ENCODE results near the gene CDS1. TPM values are rescaled to one million over a fixed set of nuclear protein-coding genes. Genes with fewer than 3 reads are reported as not detected.

CDS1 gene
- total RNA-seq, 2 donors from 2014 or later = 0.07 to 0.14 TPM

DNA sequence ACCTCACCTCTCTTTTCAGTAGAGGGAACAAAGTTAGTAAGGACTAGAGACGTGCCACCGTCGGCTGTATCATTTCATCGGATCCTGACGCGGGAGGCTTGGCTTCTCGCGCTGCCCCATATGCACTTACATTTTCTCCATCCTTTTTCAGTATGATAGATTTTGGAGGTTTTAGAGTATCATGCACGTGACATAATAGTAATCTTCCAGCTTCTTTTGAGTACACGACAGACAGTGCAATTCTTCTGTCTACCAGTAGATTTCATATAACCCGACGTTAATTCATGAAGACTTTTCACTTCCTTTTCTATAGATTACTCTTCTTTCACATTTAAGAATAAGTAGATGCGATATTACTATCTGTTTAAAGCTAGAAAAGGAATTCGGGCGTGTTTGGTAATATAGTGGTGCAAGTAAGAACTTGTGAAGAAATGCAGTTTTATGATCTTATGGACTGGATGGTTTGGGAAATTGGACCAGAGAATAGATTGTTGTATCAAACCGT, 1.0 kb downstream of the CDS1 start:
- peak in 1 of 2 donors; percentile 15 for ATAC-seq
- no peak overlapping the region for H3K27ac Mint-ChIP-seq
- DNase-seq (ENCODE audit: low spot score in 2 of 2) = no peak
- H3K9me3 Mint-ChIP-seq = no peaks in the 10 kb centered on the region
- H3K36me3 Mint-ChIP-seq = peaks cover 0 to 18% of the 10 kb centered on the region in 2 donors

DNA sequence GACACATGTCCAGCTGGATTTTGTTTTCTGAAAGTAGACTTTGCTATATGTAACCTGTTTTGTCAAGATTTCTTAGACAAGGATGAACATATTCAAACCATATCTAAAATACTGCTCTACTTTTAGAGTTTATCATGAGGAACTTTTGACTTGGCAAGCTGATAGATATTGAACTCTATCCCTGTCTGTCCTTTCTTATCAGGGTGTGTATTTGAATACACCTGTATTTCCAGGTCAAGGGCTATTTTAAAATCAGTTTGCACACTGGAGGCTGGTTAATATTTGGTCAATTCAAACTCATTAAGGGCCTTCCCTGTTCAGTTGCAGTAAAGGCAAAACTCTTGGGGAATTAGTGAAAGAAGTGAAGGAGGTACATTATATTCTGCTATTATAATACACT, 2.3 kb downstream of the CDS1 start:
- ATAC-seq = no peak
- Mint-ChIP-seq H3K9me3 (no peaks in the 10 kb centered on the region), H3K27ac (no peak overlapping the region), H3K36me3 (peaks cover 0 to 18% of the 10 kb centered on the region in 2 donors)
- no peak for DNase-seq (ENCODE audit: low spot score in 2 of 2)

DNA sequence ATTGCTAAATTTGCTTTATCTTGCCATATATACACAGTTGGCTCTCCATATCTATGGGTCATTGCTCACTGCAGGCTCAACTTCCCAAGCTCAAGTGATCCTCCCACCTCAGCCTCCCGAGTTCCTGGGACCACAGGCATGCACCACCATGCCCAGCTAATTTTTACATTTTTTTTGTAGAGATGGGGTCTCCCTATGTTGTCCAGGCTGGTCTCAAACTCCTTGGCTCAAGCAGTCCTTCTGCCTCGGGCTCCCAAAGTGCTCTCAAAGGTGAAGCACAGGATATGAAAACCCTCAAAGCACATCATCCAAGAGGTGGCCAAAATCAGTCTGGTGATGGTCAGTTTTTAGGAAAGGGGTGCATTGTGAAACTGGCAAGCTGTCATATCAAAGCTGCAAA, 11.8 kb downstream of the CDS1 start:
- Mint-ChIP-seq H3K9me3 (no peaks in the 10 kb centered on the region), H3K36me3 (no peaks in the 10 kb centered on the region), H3K27ac (no peak overlapping the region)
- ATAC-seq = no peak
- DNase-seq (ENCODE audit: low spot score in 2 of 2) = no peak

DNA sequence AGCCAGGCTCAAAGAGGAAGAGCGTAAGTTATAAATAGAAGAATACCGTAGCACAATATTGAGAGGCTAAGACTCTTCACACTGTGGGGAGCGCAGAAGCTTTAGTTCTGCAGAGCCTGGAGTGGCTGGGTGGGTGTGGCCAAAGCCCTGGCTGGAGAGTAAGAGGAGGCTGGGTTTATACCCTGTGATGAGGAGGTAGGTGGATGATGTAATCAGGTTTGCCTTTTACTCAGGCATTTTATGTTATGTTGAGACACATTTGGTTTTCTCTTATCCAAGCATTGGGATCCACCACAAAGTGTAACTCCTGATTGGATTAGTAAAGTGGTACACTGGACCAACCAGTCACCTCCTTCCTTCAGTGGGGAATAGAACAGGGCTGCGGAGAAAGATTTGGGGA, 13.9 kb downstream of the CDS1 start:
- Mint-ChIP-seq H3K36me3 (no peaks in the 10 kb centered on the region), H3K27ac (peak overlapping the region in 1 of 2 donors; percentile 24), H3K9me3 (no peaks in the 10 kb centered on the region)
- DNase-seq (ENCODE audit: low spot score in 2 of 2) (no peak), ATAC-seq (peak in 1 of 2 donors; percentile 76)

DNA sequence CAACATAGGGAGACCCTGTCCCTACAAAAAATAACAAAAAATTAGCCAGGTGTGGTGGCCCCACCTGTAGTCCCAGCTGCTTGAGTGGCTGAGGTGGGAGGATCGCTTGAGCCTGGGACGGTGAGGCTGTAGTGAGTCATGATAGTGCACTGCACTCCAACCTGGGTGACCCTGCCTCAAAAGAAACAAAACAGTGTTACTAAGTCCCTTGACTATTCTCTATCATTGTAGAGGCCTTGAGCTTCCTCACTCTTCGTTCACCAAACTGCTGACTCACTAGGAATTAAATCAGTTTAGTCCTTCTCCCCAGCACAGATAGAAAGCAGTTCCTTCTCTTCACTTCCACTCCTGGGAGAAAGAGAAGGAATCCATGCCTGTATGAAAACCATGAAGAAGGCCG, 14.5 kb downstream of the CDS1 start:
- no peak for ATAC-seq
- Mint-ChIP-seq H3K9me3 (no peaks in the 10 kb centered on the region), H3K36me3 (no peaks in the 10 kb centered on the region), H3K27ac (peak overlapping the region in 1 of 2 donors; percentile 29)
- DNase-seq (ENCODE audit: low spot score in 2 of 2) = no peak

DNA sequence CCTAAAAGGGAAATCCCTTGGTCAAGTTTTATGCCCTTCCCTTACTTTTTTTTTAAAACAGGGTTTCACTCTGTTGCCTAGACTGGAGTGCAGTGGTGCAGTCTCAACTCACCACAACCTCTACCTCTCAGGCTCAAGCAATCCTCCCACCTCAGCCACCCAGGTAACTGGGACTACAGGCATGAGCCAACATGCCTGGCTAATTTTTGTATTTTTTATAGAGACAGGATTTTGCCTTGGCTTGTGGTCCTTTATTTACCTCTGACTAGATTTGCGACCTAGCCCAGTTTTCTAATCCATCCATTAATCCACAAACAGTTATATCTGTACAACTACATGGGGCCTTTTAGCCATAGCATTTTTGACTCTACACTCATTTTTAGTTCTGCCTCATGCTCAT, 23.7 kb downstream of the CDS1 start:
- Mint-ChIP-seq H3K36me3 (no peaks in the 10 kb centered on the region), H3K27ac (no peak overlapping the region), H3K9me3 (no peaks in the 10 kb centered on the region)
- DNase-seq (ENCODE audit: low spot score in 2 of 2) = no peak
- ATAC-seq = no peak

DNA sequence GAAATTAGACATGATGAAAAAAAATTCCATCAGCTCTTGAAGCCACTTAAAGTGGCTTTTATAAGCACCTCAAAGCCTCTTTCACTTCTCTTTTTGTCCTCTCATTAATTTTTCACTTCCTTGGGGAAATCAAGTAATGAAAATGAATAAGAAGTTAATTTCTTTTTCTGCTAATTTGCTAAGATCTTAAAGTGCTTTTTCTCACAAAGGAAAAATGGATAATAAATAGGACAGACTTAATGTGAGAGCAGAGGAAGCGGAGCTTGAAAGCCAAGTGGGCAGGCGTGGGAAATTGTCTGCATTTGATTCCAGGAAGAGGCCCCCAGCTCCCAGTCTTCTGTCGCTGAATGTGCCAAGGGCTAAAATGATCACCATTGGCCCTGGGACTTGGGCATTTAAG, 28.6 kb downstream of the CDS1 start:
- ATAC-seq = no peak
- no peak for DNase-seq (ENCODE audit: low spot score in 2 of 2)
- Mint-ChIP-seq H3K27ac (no peak overlapping the region), H3K9me3 (no peaks in the 10 kb centered on the region), H3K36me3 (no peaks in the 10 kb centered on the region)

DNA sequence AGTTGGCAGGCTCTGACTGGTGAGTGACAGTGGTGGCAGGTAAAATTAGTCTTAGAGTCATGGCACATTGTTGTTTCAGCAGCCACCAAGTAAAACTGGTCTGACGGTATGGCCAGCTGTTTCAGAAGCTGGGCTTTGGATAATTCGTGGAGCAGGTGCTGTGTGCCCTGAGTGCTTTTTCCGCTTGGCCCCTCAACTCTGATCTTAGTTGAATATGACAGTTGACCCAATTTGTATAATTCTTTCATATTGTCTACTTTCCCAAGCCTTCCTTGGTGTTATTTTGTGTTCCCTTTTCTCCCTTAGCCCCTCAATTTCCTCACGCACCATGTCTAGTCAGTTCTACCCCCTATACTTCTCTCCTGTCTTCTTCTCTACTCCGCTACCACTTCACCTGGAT, 32.0 kb downstream of the CDS1 start:
- Mint-ChIP-seq H3K9me3 (no peaks in the 10 kb centered on the region), H3K36me3 (no peaks in the 10 kb centered on the region), H3K27ac (no peak overlapping the region)
- DNase-seq (ENCODE audit: low spot score in 2 of 2) = no peak
- ATAC-seq = no peak

DNA sequence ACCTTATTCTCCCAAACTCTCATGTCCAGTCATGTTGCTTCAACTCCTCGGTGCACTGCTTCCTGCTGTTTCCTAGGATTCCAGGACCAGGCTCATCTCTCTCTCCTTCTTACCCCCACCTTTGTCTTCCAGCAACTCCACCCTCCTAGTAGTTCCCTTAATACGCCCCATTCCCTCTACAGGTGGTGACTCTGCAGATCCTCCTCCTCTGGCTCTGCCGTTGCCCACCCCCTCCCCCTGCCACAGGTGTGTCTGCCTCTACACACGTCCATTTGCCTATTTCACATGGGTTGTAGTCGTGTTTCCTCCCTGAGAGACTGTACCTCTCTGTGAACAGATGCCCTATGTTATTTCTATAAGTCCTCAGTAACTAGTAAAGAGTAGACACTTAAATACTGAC, 32.4 kb downstream of the CDS1 start:
- H3K27ac Mint-ChIP-seq = no peak overlapping the region
- DNase-seq (ENCODE audit: low spot score in 2 of 2) = no peak
- ATAC-seq = no peak
- no peaks in the 10 kb centered on the region for H3K9me3 Mint-ChIP-seq
- no peaks in the 10 kb centered on the region for H3K36me3 Mint-ChIP-seq

DNA sequence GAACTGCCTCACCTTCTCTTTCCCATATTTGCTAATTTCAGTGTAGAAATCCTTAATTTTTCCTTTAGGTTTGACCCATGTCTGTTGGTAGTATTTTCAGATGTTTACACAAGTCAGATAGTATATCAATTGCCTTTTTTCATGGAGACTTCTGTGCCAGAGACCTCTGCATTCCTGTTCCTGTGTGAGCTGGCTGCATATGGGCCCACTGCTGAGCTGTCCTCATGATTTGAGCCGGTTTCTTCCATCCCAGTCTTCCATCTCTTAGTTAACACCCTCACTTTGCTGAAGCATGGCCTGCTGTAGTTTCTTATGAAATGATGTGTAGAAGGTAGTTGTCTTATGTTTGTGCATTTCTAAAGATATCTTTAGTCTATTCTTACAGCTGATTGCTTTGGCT, 40.0 kb downstream of the CDS1 start:
- Mint-ChIP-seq H3K9me3 (no peaks in the 10 kb centered on the region), H3K27ac (no peak overlapping the region), H3K36me3 (no peaks in the 10 kb centered on the region)
- no peak for DNase-seq (ENCODE audit: low spot score in 2 of 2)
- ATAC-seq = no peak

DNA sequence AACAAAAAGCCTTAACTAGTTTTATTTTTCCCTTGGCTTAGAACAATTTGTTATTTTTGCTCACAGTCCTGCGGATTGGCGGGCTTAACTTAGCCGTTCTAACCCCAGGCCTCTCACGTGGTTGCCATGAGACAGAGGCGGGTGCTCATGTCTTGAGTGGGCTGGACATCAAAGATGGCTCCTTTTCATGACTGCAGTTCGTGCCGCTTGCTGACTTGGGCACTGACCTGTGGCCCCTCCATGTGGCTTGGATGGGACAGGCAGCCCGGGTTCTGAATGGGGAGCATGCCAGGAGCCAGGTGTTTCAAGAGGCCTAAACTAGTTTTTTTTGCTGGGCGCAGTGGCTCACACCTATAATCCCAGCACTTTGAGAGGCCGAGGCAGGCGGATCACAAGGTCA, 40.7 kb downstream of the CDS1 start:
- Mint-ChIP-seq H3K27ac (peak overlapping the region in 1 of 2 donors; percentile 29), H3K9me3 (no peaks in the 10 kb centered on the region), H3K36me3 (no peaks in the 10 kb centered on the region)
- no peak for ATAC-seq
- no peak for DNase-seq (ENCODE audit: low spot score in 2 of 2)

DNA sequence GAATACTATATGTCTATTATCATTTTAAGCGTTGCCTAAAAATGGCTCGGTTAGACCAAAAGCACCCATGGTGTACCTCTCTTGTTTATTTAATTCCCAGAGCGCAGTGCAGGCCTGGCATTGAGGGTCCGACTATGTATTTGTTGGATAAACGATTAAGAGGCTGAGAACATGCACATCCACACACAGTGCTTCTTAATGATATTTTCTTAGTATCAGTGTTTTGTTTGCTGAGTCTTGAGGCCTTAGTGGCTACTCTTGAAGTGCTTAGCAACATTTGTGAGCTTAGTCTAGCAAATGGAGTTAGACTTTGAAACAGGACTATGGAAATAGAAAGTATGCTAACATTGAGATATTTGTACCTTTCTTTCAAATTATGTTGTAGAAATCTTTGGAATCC, 43.7 kb downstream of the CDS1 start:
- H3K9me3 Mint-ChIP-seq = no peaks in the 10 kb centered on the region
- H3K27ac Mint-ChIP-seq = no peak overlapping the region
- DNase-seq (ENCODE audit: low spot score in 2 of 2) (no peak), ATAC-seq (no peak)
- H3K36me3 Mint-ChIP-seq = no peaks in the 10 kb centered on the region

DNA sequence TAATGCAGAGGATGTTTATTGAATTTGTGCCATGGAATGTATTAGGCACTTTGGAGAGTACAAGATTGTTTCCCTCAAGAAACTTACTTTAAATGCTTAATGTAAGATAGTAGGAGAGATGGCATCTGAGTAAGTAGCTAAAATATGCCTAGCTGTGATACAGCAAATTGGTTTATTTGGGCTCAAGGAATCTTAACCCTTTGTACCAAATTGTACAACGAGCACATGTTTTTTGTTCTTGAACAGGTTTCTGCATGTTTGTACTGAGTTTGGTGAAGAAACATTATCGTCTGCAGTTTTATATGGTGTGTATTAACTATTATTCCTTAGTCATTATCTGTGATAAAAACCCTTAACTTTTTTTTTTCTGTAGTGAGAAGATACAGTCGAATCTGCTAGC, 48.6 kb downstream of the CDS1 start:
- Mint-ChIP-seq H3K9me3 (peaks cover 0 to 4% of the 10 kb centered on the region in 2 donors), H3K36me3 (no peaks in the 10 kb centered on the region), H3K27ac (no peak overlapping the region)
- DNase-seq (ENCODE audit: low spot score in 2 of 2) = no peak
- ATAC-seq = no peak

DNA sequence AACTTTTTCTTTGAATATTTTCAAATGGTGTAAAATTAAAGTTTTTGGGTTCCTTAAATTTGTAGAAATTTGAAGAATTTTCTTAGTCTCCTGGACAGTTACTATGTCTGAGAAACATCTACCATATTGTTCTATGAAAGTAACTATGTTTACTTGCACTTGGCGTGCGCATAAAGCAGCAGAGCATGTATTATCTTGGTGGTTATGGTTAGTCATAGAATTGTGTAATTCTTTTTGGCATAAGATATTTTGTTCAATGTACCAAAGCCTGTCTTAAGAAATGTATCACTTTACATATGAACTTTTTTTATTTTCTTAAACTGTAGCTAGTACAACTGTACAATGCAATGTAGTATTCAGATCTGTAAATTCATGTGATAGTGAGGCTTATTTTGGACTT, 49.2 kb downstream of the CDS1 start:
- H3K9me3 Mint-ChIP-seq = peaks cover 0 to 4% of the 10 kb centered on the region in 2 donors
- H3K27ac Mint-ChIP-seq = no peak overlapping the region
- H3K36me3 Mint-ChIP-seq = no peaks in the 10 kb centered on the region
- DNase-seq (ENCODE audit: low spot score in 2 of 2) = no peak
- ATAC-seq = no peak

DNA sequence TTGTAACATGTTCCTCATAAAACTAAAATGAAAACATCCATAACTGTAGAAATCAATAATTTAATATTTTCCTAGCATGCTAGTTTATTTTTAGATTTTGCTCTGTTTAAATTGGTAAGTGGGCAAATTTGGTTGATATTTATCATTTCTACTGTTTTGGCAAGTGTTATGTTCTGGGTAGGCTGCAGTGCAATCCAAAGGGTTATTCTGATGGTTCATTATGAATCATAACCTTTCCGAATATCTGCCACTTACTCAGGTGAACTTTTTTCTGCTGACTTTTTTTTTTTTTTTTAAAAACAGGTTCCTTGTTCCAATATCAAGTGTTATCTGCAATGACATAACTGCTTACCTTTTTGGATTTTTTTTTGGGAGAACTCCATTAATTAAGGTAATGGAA, 52.0 kb downstream of the CDS1 start:
- ATAC-seq (no peak), DNase-seq (ENCODE audit: low spot score in 2 of 2) (no peak)
- Mint-ChIP-seq H3K27ac (no peak overlapping the region), H3K36me3 (no peaks in the 10 kb centered on the region), H3K9me3 (peaks cover 0 to 4% of the 10 kb centered on the region in 2 donors)

DNA sequence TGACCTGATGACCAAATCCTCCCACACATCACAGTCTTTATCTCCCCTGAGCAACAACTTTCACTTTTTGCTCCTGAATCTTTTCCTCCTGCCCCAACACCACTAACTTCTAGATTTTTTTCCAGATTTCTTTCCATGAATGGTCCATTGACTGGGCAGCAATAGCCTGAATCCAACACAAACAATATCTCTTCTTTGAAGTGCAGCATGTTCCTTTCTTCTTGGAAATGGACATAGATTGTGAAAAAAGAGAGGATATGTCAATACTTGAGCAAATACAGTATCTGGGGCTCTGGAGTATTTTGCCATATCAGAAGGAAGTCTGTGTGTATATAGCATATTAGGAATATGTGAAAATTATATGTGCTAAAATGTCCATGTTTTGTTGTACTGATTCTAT, 55.2 kb downstream of the CDS1 start:
- Mint-ChIP-seq H3K27ac (no peak overlapping the region), H3K9me3 (peaks cover 0 to 4% of the 10 kb centered on the region in 2 donors), H3K36me3 (no peaks in the 10 kb centered on the region)
- ATAC-seq = no peak
- DNase-seq (ENCODE audit: low spot score in 2 of 2) = no peak

DNA sequence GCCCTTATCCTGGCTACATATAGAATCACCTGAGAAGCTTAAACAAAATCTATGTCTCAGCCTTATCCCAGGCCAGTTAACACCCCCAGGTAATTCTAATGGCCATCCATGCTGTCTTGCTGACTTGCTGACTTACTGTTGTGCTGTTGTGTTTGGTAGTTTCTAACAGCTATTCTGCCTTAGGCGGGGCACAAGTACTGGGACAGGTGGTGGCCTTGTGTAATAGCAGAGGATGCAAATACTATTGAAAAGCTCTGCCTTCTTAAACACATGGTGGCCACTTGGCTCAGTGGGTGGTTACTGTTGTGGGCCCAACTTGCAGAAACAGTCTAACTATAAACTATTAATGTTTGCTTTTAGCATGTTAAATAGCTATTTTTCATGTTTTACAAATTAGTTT, 56.2 kb downstream of the CDS1 start:
- DNase-seq (ENCODE audit: low spot score in 2 of 2) = no peak
- no peaks in the 10 kb centered on the region for H3K36me3 Mint-ChIP-seq

DNA sequence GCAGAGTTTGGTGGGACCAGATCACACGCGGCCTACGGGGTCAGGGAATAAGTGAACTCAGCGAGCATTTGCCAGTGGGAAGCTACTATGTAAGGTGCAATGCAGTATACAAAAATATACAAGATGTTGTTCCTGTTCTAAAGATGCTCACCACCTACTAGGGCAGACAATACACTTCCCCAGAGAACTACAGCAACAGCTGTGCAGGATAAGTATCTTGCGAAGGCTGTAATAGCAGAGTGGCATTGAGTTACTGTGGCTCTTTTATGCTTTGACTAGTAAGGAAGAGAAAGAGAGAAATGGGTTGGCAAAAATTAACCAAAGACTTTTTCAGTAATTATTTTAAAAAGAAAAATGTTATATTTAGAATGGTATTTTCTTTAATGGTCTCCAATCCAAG, 61.2 kb downstream of the CDS1 start:
- Mint-ChIP-seq H3K9me3 (no peaks in the 10 kb centered on the region), H3K36me3 (no peaks in the 10 kb centered on the region), H3K27ac (no peak overlapping the region)
- no peak for ATAC-seq
- DNase-seq (ENCODE audit: low spot score in 2 of 2) = no peak

More for the DNA sequence above, 56.2 kb downstream of the CDS1 start:
- no peak overlapping the region for H3K27ac Mint-ChIP-seq
- H3K9me3 Mint-ChIP-seq = peaks cover 0 to 4% of the 10 kb centered on the region in 2 donors
- ATAC-seq = no peak

DNA sequence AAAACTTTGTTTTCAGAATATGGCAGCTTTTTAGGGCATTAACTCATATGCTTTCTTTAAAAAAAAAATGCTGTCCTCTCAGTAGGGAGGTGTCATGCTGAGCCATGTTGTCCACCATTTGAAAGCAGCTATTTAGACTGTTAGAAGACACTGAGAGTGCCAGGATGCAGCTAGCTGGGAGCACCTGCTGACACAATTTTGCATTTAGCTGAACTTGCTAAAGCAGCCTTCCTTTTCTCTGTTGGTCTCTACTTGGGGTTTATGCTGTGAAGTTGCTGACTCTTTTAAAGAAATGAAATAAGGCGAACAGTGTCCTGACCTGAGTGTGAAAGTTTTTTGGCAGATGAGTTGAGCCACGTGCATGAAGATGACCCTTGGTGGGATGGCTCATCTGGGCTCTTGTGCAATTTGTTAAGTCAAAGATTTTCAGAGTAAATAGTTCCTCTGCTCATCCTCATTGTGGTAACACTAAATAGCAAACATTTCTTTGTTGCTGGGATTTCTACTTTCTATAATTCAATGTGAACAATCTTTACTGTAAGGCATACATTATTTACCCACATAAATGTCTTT, 64.5 kb downstream of the CDS1 start:
- no peak for ATAC-seq
- Mint-ChIP-seq H3K36me3 (no peaks in the 10 kb centered on the region), H3K27ac (no peak overlapping the region), H3K9me3 (no peaks in the 10 kb centered on the region)
- no peak for DNase-seq (ENCODE audit: low spot score in 2 of 2)
